HG03342 (cell line): Measurements from ENCODE around the gene JAK1.
"Not testable (repeated sequence)": the region's sequence is repeated elsewhere in the genome, so short reads cannot be mapped to it uniquely, and the experiment has no call there.

Experiments
- ATAC-seq: cut with Tn5 transposase; IDR thresholded peaks from one replicate; pipeline ENCODE4 v1.9.1; 2021; ENCODE audit warnings: mild to moderate bottlenecking, moderate library complexity; ENCODE audit not compliant: unreplicated experiment

Gene JAK1

DNA sequence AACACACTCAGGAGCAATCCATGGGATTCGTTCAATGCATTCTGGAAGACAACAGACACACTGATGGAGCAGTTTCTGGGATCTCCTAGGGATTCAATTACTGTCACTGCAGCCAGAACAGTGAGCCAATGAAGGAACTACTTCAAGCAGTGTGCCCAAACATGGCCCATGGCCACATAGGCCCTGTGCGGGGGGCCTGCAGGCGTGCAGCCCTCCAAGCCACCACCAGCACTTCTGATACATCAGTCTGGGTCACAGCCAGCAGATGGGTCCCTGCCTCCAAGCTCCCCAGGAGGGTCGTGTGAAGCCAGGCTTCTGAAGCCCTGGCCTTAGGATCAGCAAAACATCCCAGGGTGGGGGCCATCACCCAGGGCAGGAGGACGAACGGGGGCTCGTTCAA is 122.2 kb downstream of the JAK1 start:
- ATAC-seq = no peak

DNA sequence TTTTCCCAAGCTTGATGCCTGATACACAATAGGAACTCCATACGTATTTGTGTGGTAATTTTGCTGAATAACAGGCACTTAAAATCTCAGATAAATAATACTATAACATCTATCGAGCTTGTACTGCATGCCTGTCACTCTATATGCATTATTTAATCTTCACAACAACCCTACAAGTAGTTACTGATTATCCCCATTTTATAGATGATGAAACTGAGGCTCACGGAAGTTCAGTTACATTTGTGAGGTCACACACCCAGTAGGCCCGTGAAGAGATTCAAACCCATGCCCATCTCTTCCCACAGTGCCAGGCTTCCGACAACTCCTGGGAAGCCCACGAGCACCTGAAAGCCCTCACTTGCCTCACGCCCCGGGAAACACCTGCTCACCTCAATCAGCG is 122.7 kb downstream of the JAK1 start:
- no peak for ATAC-seq

GRCh38 chr1:64842224-64842623 is 124.1 kb downstream of the JAK1 start:
- ATAC-seq = no peak

- no peak for ATAC-seq
Measured at GRCh38 chr1:64841330-64842065, 124.9 kb downstream of the JAK1 start.

- ATAC-seq = no peak
Measured at GRCh38 chr1:64839732-64840405, 126.5 kb downstream of the JAK1 start.

DNA sequence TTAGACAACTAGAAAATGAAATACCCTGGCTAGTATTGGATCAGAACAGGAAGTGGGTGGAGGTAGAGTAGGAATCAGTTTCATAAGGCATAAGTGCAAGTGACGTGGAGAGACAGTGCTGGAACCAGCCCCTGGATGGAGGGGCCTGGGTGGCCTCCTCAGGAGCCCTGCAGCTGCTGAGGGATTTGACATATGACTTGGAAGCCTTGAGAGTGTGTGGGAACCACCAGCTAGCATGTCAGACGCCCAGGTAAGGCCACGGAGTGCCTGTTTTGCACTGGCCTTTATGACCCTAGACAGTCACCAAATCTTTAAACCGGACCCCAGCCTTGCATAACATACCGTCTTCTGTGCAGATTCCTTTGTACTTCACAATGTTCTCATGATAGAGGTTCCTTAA is 127.1 kb downstream of the JAK1 start:
- ATAC-seq = no peak

DNA sequence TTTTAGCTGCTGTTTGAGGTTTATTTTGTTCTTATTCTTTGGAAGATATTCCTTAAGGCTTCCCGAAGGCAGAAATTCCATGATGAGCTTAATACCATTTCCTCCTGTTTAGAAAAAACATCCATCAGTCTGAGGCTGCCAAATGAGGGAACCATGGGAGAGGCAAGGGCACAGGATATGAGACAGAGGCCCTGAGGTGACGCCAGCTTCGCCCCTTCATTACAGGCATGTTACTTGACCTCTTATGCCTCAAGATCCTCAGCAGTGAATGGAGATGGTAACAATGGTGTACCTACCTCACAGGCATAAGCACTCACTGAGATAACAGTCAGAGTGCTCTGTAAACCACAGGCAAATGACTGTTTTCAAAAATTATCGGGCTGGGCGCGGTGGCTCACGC is 127.9 kb downstream of the JAK1 start:
- ATAC-seq = no peak

- ATAC-seq = no peak
Measured at GRCh38 chr1:64836802-64837201, 129.5 kb downstream of the JAK1 start.

DNA sequence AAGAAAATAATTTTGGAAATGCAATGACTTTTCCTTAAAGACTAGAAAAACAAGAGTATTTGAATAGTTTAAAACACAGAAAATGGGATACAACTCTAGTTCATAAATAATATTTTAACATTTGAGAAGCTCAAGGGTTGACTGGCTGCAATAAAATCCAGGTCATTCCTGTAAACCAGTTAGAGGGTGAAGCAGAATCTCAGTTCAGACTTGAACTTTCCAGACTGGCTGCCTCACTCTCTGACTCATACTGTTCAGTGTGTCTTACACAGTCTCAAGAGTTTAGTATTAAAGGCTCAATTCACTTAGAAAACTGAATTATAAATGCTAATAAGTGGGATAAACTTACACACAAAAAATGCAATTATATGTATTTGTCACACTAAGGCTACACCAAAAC is 131.6 kb downstream of the JAK1 start:
- ATAC-seq = no peak

GRCh38 chr1:64830030-64830651 is 136.2 kb downstream of the JAK1 start:
- no peak for ATAC-seq

GRCh38 chr1:64829411-64830029 is 136.8 kb downstream of the JAK1 start:
- no peak for ATAC-seq

- no peak for ATAC-seq
Measured at GRCh38 chr1:64828829-64829228, 137.5 kb downstream of the JAK1 start.

DNA sequence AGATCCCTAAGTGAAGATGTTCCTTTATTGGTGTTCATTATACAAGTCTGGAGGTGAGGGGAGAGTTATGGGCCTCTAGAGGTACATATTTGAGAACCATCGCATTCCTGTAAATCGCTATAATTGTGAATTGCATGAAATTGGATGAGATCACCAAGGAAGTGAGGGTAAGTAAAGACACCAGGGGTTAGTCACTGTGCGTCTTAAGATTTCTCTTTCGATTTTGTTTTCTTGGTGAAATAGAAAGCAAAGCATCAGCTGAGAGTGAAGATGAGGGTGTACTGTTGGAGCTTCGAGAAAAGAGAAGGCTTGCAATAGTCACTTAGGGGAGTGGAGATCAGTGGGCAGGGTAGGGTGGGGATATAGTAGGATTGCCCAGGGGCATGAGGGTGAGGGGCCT is 139.4 kb downstream of the JAK1 start:
- no peak for ATAC-seq

- ATAC-seq = peak; percentile 69
Measured at GRCh38 chr1:64823691-64824476, 142.5 kb downstream of the JAK1 start.

GRCh38 chr1:64822621-64823020 is 143.7 kb downstream of the JAK1 start:
- no peak for ATAC-seq

GRCh38 chr1:64820572-64820971 is 145.8 kb downstream of the JAK1 start:
- ATAC-seq = not testable (repeated sequence)

DNA sequence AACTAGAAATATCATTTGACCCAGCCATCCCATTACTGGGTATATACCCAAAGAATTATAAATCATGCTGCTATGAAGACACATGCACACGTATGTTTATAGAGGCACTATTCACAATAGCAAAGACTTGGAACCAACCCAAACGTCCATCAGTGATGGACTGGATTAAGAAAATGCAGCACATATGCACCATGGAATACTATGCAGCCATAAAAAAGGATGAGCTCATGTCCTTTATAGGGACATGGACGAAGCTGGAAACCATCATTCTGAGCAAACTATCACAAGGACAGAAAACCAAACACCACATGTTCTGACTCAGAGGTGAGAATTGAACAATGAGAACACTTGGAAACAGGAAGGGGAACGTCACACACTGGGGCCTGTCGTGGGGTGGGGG is 149.0 kb downstream of the JAK1 start:
- ATAC-seq = not testable (repeated sequence)

- ATAC-seq = no peak
Measured at GRCh38 chr1:64814427-64814826, 151.9 kb downstream of the JAK1 start.

DNA sequence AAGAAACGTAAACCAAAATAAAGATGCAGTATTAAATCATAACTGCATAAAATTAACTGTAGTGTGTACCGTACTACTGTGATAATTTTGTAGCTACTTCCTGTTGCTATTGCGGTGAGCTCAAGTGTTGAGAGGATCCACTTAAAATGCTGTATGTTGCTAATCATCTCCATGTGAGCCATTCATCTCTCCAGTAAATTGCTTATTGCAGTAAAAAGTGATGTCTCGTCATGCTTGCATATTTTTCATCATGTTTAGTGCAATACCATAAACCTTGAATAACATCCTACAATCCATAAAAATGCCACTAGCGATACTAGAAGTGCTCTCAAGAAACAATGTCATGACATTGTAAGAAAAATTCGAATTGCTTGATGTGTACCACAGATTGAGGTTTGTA is 155.2 kb downstream of the JAK1 start:
- ATAC-seq = no peak

- no peak for ATAC-seq
Measured at GRCh38 chr1:64810001-64810400, 156.3 kb downstream of the JAK1 start.

GRCh38 chr1:64809309-64809708 is 157.0 kb downstream of the JAK1 start:
- ATAC-seq = no peak
